GM19324 (cell line): ENCODE data around the gene SPDYE2.
"Not testable (repeated sequence)": the region's sequence is repeated elsewhere in the genome, so short reads cannot be mapped to it uniquely, and the experiment has no call there.

ENCODE experiments used
- ATAC-seq: cut with Tn5 transposase; IDR thresholded peaks from one replicate; pipeline ENCODE4 v1.9.1; 2021; ENCODE audit warnings: mild to moderate bottlenecking, moderate library complexity; ENCODE audit not compliant: unreplicated experiment, low FRiP score

Gene SPDYE2

DNA sequence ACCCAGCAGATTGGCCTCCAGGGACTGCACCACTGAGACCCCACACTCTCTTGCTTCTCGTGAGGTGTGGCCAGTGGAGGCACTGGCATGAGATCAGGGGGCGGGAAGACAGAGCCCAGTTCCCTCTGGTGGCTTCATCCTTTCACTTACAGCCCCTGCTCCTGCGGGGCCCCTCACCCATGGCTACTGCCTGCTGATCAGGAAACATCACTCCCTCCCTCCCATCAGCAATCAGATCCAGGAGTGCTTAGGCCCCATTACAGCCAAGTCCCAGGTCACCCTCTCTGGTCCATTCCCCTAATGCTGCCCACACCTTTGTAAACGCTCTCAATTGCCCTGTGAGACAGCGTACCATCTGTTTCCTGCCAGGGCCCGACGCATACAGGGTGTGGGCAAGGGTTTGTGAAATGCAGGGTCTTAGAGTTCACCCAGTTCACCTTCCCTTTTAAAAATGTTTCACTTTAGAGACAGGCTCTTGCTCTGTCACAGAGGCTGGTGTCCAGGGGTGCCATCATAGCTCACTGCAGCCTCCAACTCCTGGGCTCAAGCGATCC lies 15.9 kb upstream of the SPDYE2 start:
- ATAC-seq: not testable (repeated sequence)

DNA sequence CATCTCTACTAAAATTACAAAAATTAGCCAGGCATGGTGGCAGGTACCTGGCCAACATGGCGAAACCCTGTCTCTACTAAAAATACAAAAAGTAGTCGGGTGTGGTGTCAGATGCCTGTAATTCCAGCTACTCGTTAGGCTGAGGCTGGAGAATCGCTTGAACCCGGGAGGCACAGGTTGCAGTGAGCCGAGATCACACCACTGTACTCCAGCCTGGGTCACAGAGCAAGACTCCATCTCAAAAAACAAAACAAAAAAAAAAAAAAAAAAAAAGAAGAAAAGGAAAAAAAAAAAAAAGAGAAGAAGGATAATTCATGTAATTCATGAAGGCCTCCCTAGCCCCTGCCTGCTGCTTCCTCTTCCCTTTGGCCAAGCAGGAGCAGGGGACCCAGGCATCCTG lies 10.4 kb upstream of the SPDYE2 start:
- ATAC-seq: not testable (repeated sequence)

GRCh38 chr7:102542083-102542482 lies 8.9 kb upstream of the SPDYE2 start:
- not testable (repeated sequence) for ATAC-seq

GRCh38 chr7:102542771-102543170 lies 8.3 kb upstream of the SPDYE2 start:
- ATAC-seq: not testable (repeated sequence)

- not testable (repeated sequence) for ATAC-seq
These were observed 7.4 kb upstream of the SPDYE2 start, which contains the start of gene UPK3BL2 for GRCh38 chr7:102543596-102543995. UPK3BL2 (minus strand) TSS chr7:102543696; CDS start chr7:102543636, 60 bp downstream.

DNA sequence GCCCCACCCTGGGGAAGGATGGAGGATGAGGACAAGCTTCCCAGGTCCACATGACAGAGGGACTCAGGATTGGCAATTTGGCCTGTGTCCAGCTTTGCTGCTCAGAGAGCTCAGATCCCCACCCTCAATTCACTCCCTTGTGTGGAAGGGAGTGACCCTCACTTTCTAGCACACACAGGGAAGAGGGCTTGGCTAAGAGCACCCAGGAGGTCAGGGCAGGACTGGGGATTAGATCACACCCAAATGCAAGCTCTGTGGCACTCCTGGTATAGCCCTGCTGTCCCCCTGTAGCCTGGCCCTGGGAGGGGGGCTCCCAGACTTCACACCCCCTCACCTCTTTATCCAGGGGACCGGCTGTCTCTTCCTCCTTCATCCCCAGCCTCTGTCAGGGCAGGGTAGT lies 6.7 kb upstream of the SPDYE2 start:
- not testable (repeated sequence) for ATAC-seq

DNA sequence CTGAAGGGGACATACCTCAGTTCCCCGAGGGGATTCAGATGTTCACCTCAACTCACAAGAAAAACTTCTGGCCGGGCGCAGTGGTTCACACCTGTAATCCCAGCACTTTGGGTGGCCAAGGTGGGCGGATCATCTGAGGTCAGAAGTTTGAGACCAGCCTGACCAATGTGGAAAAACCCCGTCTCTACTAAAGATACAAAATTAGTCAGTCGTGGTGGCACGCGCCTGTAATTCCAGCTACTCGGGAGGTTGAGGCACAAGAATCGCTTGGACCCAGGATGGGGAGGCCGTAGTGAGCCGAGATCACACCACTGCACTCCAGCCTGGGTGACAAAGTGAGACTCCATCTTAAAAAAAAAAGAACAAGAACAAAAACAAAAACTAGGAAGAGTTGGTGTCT lies 5.7 kb upstream of the SPDYE2 start:
- ATAC-seq: not testable (repeated sequence)

DNA sequence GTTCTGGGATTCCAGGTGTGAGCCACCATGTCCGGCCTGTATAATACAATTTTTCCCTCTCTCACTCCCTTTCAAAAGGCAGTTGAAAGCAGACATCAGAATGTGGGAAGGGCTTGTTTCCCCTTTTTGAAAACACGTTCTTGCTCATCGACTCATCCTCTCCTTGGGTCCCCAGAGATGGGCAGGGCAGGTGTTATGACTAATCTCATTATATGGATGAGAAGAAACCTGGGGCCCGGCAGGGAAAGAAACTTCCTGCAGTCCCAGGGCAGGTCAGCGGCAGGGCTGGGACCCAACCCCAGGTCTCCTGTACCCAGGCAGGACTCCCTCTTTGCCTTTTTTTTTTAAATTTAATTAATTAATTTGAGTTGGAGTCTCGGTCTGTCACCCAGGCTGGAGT lies 4.7 kb upstream of the SPDYE2 start:
- ATAC-seq: not testable (repeated sequence)

DNA sequence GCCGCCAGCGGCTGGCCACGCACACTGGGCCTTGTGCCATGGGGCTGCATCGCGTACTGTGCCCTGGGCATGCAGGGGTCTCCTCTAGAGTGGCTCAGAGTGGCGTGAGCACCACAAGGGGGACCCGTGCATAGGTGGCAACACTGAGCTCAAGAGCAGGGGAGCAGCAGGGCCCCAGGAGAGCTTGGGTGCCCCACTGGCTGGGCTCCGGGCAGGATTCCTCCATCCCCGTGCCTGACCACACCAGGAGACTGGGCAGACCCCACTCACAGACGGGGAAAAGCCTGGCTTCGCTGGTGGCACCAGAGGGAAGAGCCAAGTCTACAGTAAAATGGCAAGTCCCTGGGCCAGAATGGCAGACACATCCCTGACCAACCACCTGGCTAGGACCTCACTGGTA lies 17.6 kb downstream of the SPDYE2 start:
- ATAC-seq: not testable (repeated sequence)

GRCh38 chr7:102572261-102573239 lies 21.5 kb downstream of the SPDYE2 start, which contains the start of gene POLR2J3:
POLR2J3 (minus strand) TSS chr7:102572583; CDS start chr7:102572521, 62 bp downstream.
- ATAC-seq: peak; percentile 91

- not testable (repeated sequence) for ATAC-seq
These were observed 23.6 kb downstream of the SPDYE2 start for GRCh38 chr7:102574607-102575006.

GRCh38 chr7:102576363-102576762 lies 25.3 kb downstream of the SPDYE2 start:
- ATAC-seq: not testable (repeated sequence)

DNA sequence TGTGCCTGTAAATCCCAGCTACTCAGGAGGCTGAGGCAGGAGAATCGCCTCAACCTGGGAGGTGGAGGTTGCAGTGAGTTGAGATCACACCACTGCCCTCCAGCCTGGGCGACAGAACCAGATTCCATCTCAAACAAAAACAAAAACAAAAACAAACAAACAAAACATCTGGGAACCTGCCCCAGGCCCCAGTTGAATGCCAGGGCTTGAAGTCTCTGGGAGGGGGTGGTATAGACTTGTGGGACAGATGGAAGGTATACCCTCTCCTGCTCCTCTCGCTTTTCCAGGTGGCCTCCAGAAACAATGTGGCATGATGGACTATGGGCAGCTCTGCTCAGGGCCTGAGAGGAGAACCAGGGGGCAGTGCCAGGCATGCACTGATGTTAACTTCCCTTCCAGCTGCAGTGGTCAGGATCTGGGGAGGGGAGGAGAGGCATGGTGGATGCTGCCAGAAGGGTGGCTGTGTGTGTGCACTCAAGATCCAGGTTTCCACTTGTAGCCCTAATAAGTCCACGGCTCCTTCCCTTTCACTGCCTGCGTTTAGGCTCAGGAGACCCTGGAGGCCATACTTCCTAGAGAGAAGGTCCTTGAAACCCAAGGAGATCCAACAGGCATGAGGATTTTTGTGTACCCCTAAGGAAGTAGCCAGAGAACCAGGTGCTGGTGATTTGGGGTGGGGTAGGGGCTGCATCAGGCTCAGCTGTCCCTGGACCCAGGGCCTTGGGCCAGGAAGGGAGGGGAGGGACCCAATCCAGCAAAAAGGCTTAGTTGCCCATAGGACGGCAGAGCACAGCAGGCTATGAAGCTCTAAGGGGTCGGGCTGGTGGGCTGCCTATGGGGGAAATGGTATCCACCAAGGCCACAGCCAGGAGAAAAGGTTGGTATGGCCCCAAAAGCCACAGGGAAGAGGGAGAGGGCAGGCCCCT lies 26.6 kb downstream of the SPDYE2 start:
- not testable (repeated sequence) for ATAC-seq

DNA sequence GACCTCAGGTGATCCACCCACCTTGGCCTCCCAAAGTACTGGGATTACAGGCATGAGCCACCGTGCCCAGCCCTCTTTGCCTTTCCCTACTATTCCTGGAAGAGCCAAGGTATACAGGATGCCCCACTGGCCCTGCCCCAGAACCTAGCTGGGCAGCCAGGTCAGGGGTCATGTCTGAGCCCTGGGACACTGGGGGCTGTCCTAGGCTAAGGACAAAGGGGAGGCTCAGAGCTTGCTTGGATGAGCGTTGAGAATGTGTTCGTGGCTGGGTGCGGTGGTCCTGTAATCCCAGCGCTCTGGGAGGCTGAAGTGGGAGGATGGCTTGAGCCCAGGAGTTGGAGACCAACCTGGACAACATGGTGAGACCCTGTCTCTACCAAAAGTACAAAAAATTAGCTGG lies 27.5 kb downstream of the SPDYE2 start:
- ATAC-seq: not testable (repeated sequence)

DNA sequence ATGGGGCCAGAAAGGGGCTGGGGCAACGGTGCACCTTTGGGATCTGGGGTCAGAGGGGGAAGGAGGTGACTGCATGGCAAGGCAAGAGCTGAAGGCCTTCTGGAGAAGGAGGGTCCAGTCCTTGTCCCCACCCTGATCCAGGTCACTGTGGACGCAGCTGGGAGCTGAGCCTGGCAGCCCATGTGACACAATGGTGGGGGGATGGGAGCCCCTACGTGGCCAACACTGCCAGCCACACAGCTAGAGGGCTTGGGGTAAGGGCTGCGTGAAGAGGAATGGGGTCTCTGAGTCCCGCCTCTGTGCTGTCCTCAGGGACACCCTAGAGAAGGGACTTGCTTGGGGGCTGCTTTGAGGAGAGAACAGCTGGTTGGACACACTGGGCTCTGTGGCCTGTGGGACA lies 30.7 kb downstream of the SPDYE2 start:
- ATAC-seq: not testable (repeated sequence)

GRCh38 chr7:102583495-102583894 lies 32.5 kb downstream of the SPDYE2 start:
- ATAC-seq: not testable (repeated sequence)

DNA sequence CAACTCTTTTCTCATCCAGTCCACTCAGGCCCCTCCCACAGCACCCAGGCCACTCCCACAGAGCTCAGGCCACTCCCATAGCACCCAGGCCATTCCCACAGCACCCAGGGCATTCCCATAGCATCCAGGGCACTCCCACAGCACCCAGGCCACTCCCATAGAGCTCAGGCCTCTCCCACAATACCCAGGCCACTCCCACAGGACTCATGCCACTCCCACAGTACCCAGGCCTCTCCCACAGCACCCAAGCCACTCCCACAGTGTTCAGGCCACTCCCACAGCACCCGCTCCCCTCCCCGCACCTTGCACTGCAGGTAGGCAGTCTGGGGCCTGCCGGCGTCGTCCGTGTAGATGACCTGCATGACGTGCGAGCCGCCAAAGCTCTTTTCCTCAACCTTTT lies 38.8 kb downstream of the SPDYE2 start:
- ATAC-seq: peak; percentile 23

GRCh38 chr7:102592477-102593019 lies 41.5 kb downstream of the SPDYE2 start:
- ATAC-seq: not testable (repeated sequence)

- ATAC-seq: peak; percentile 62
These were observed 42.8 kb downstream of the SPDYE2 start for GRCh38 chr7:102593637-102594334.
